ENCODE results near the gene SLC48A1. TPM values are rescaled to one million over a fixed set of nuclear protein-coding genes. Genes with fewer than 3 reads are reported as not detected.

The SLC48A1 gene
- polyA plus RNA-seq, 1 of the 3 experiments (the other 2 are of a cell fraction), result 7.3 TPM

DNA sequence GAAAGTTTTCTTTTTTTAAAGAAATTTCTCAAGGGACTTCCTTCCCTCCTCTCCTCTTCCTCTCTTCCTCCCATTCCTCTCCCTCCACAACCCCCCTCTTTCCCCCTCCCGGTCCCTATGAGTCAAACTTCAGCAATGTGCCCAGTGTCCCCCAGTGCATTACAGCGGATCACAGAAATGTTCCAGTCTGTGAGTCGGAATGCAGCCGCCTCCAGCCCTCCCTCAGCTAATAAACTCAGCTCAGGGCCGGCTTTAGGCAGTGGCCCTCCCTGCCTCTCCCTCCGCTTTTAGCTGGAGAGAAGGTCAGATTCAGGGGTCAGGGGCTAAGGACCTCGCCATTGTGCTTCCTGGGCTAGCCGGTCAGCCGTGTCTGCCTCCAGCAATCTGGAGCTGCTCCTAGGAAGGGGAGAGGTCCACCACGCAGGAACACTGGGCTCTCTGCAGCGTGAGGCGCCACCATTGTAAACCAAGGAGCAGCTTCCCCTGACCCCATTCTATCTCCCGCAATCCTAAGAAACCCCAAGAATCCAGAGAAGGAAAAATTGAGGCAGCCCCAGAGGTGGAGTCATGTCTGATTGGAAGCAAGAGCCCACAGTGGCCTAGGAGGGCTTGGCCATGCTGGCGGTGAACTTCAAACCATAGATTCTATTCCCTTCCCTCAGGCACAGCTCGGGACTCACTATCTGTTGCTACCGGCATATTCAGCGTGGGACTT, 47.8 kb downstream of the SLC48A1 start (continued):
- TF ChIP-seq, protein P1, sequence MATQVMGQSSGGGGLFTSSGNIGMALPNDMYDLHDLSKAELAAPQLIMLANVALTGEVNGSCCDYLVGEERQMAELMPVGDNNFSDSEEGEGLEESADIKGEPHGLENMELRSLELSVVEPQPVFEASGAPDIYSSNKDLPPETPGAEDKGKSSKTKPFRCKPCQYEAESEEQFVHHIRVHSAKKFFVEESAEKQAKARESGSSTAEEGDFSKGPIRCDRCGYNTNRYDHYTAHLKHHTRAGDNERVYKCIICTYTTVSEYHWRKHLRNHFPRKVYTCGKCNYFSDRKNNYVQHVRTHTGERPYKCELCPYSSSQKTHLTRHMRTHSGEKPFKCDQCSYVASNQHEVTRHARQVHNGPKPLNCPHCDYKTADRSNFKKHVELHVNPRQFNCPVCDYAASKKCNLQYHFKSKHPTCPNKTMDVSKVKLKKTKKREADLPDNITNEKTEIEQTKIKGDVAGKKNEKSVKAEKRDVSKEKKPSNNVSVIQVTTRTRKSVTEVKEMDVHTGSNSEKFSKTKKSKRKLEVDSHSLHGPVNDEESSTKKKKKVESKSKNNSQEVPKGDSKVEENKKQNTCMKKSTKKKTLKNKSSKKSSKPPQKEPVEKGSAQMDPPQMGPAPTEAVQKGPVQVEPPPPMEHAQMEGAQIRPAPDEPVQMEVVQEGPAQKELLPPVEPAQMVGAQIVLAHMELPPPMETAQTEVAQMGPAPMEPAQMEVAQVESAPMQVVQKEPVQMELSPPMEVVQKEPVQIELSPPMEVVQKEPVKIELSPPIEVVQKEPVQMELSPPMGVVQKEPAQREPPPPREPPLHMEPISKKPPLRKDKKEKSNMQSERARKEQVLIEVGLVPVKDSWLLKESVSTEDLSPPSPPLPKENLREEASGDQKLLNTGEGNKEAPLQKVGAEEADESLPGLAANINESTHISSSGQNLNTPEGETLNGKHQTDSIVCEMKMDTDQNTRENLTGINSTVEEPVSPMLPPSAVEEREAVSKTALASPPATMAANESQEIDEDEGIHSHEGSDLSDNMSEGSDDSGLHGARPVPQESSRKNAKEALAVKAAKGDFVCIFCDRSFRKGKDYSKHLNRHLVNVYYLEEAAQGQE (IDR thresholded peaks at IDR 0.05; ENCODE audit: low read depth, low read length), result 0 out of 2 replicates have a peak, but pooled peaks have one; percentile 16

DNA sequence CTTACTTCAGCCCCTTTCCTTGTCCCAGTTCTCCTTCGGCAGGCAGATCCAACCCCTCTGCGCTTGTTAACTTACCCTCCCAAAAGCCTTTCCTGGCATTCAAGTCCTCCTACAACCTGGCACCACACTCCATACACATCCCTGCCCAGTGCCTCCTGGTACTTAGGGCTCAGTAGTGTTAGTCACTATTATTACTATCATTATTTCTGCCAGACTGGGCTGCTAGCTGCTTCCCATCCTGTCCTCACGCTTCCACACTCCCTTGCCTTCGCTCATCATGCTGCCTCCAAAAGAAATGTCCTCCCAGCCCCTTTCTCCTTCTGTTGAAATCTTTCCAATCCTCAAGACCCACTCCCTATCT, 48.3 kb downstream of the SLC48A1 start:
- peak overlapping the region; percentile 32 for H2AFZ ChIP-seq (ENCODE audit: low read depth)
- no peaks in the 10 kb centered on the region for H3K27me3 ChIP-seq (ENCODE audit: insufficient read depth)
- H3K79me2 ChIP-seq (ENCODE audit: insufficient read depth), result peaks cover 46% of the 10 kb centered on the region
- H3K4me2 ChIP-seq, result peak overlapping the region; percentile 96
- peak overlapping the region in 1 of 2 experiments; percentile 83; a peak in 1 of 4 replicates for H3K4me3 ChIP-seq (ENCODE audit: low read depth in 2 of 2, low read length in 1 of 2)
- TF ChIP-seq FOXJ3 (CRISPR knock-in tag; IDR thresholded peaks at IDR 0.05), result no peak
- TF ChIP-seq, protein P2, sequence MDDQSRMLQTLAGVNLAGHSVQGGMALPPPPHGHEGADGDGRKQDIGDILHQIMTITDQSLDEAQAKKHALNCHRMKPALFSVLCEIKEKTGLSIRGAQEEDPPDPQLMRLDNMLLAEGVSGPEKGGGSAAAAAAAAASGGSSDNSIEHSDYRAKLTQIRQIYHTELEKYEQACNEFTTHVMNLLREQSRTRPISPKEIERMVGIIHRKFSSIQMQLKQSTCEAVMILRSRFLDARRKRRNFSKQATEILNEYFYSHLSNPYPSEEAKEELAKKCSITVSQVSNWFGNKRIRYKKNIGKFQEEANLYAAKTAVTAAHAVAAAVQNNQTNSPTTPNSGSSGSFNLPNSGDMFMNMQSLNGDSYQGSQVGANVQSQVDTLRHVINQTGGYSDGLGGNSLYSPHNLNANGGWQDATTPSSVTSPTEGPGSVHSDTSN (IDR thresholded peaks at IDR 0.05), result no peak
- TF ChIP-seq EZH2phosphoT487 (IDR thresholded peaks at IDR 0.05; ENCODE audit: borderline replicate concordance, low read depth), result no peak
- TF ChIP-seq RAD21 (IDR thresholded peaks at IDR 0.05; ENCODE audit: low read length), result no peak
- TF ChIP-seq TCF12 (IDR thresholded peaks at IDR 0.05), result no peak
- no peak for TF ChIP-seq NRF1 (IDR thresholded peaks at IDR 0.05; ENCODE audit: low read depth, low read length)
- TF ChIP-seq POLR2AphosphoS5 (IDR thresholded peaks at IDR 0.05; ENCODE audit: low read depth, low read length), result no peak
- TF ChIP-seq, protein P3, sequence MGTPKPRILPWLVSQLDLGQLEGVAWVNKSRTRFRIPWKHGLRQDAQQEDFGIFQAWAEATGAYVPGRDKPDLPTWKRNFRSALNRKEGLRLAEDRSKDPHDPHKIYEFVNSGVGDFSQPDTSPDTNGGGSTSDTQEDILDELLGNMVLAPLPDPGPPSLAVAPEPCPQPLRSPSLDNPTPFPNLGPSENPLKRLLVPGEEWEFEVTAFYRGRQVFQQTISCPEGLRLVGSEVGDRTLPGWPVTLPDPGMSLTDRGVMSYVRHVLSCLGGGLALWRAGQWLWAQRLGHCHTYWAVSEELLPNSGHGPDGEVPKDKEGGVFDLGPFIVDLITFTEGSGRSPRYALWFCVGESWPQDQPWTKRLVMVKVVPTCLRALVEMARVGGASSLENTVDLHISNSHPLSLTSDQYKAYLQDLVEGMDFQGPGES (IDR thresholded peaks at IDR 0.05; ENCODE audit: low read depth, low read length), result no peak
- TF ChIP-seq RXRA (IDR thresholded peaks at IDR 0.05; ENCODE audit: borderline replicate concordance, low read depth), result no peak
- TF ChIP-seq, protein P4, sequence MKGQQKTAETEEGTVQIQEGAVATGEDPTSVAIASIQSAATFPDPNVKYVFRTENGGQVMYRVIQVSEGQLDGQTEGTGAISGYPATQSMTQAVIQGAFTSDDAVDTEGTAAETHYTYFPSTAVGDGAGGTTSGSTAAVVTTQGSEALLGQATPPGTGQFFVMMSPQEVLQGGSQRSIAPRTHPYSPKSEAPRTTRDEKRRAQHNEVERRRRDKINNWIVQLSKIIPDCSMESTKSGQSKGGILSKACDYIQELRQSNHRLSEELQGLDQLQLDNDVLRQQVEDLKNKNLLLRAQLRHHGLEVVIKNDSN (IDR thresholded peaks at IDR 0.05; ENCODE audit: borderline replicate concordance, low read depth), result no peak
- TF ChIP-seq EP300 (IDR thresholded peaks at IDR 0.05; ENCODE audit: borderline replicate concordance in 1 of 2, low read depth in 1 of 2, low read length in 1 of 2), result no peak
- no peak for TF ChIP-seq JUND (IDR thresholded peaks at IDR 0.05)
- TF ChIP-seq MEF2A (IDR thresholded peaks at IDR 0.05; ENCODE audit: borderline replicate concordance, low read depth), result no peak
- TF ChIP-seq GATA2 (CRISPR knock-in tag; IDR thresholded peaks at IDR 0.05), result no peak
- TF ChIP-seq, protein P5, sequence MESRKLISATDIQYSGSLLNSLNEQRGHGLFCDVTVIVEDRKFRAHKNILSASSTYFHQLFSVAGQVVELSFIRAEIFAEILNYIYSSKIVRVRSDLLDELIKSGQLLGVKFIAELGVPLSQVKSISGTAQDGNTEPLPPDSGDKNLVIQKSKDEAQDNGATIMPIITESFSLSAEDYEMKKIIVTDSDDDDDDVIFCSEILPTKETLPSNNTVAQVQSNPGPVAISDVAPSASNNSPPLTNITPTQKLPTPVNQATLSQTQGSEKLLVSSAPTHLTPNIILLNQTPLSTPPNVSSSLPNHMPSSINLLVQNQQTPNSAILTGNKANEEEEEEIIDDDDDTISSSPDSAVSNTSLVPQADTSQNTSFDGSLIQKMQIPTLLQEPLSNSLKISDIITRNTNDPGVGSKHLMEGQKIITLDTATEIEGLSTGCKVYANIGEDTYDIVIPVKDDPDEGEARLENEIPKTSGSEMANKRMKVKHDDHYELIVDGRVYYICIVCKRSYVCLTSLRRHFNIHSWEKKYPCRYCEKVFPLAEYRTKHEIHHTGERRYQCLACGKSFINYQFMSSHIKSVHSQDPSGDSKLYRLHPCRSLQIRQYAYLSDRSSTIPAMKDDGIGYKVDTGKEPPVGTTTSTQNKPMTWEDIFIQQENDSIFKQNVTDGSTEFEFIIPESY (IDR thresholded peaks at IDR 0.05; ENCODE audit: borderline replicate concordance, low read depth), result no peak
- TF ChIP-seq FOSL2 (IDR thresholded peaks at IDR 0.05; ENCODE audit: borderline replicate concordance, low read depth), result no peak
- TF ChIP-seq, protein P6, sequence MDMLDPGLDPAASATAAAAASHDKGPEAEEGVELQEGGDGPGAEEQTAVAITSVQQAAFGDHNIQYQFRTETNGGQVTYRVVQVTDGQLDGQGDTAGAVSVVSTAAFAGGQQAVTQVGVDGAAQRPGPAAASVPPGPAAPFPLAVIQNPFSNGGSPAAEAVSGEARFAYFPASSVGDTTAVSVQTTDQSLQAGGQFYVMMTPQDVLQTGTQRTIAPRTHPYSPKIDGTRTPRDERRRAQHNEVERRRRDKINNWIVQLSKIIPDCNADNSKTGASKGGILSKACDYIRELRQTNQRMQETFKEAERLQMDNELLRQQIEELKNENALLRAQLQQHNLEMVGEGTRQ (IDR thresholded peaks at IDR 0.05; ENCODE audit: borderline replicate concordance, low read depth, low read length), result no peak
- no peak for DNase-seq
- peak overlapping the region; percentile 90 to 92 for H3K27ac ChIP-seq (ENCODE audit: low read depth in 2 of 2, low read length in 1 of 2)
- 100% methylated on average over 4 of the region's 4 CpGs for WGBS (ENCODE audit: low lambda C conversion rate)
- POLR2A ChIA-PET, result interaction anchor here (1.2 kb wide), 1 partner anchor 16 kb away, joined by 5 read pairs; no protein-coding TSS in a partner anchor
- H3F3A ChIP-seq (replicated peaks; ENCODE audit: insufficient read depth), result peaks cover 9% of the 10 kb centered on the region
- H3K4me1 ChIP-seq (ENCODE audit: control insufficient read depth in 1 of 2, insufficient read depth in 2 of 2, low read depth in 1 of 2, low read length in 1 of 2), result peaks cover 35 to 38% of the 10 kb centered on the region in 2 experiments
- H3K36me3 ChIP-seq (replicated peaks in 1 of 2; ENCODE audit: control insufficient read depth in 1 of 2, insufficient read depth in 2 of 2, low read length in 1 of 2), result peaks cover 0 to 2% of the 10 kb centered on the region in 2 experiments
- H3K9me2 ChIP-seq, result no peaks in the 10 kb centered on the region
- peak overlapping the region; percentile 98 for H3K9ac ChIP-seq
- no peaks in the 10 kb centered on the region for H3K9me3 ChIP-seq
- H4K20me1 ChIP-seq (ENCODE audit: insufficient read depth), result peaks cover 23% of the 10 kb centered on the region
- CTCF ChIA-PET, result interaction anchor here (0.7 to 7.3 kb wide), 10 partner anchors 10 to 170 kb away, joined by 3 to 59 read pairs (median 4); no protein-coding TSS in a partner anchor

Data from SK-N-SH (cell line).